ENCODE results near the gene TRIM72. TPM values are rescaled to one million over a fixed set of nuclear protein-coding genes. Genes with fewer than 3 reads are reported as not detected.

Gene TRIM72
- total RNA-seq, 1 experiment from 2014 or later = 1.2 TPM

- H2BK15ac ChIP-seq (ENCODE audit: low read depth, low read length) = no peak overlapping the region
- no peak overlapping the region for H3K4me2 ChIP-seq (ENCODE audit: insufficient read depth, insufficient read length, low read length)
- H2BK12ac ChIP-seq (ENCODE audit: insufficient read length, low read depth, low read length) = no peak overlapping the region
- no peak overlapping the region for H3K23ac ChIP-seq (ENCODE audit: insufficient read length, low read depth, low read length)
- H3K18ac ChIP-seq (ENCODE audit: insufficient read length, low read depth, low read length) = no peak overlapping the region
- H3K27ac ChIP-seq (ENCODE audit: insufficient read length, low read depth, low read length) = no peak overlapping the region
- H2BK5ac ChIP-seq (ENCODE audit: insufficient read length, low read length) = no peak overlapping the region
- no peaks in the 10 kb centered on the region for H3K79me1 ChIP-seq (ENCODE audit: insufficient read depth, low read depth, low read length, poor library complexity, severe bottlenecking)
- Mint-ChIP-seq H3K27ac (no peak overlapping the region; a peak in 1 of 7 replicates), H3K4me1 (peaks cover 3% of the 10 kb centered on the region in 2 experiments; a peak in 1 of 4 replicates), H3K4me3 (no peak overlapping the region), H3K27me3 (ENCODE audit: low read depth) (peaks cover 11% of the 10 kb centered on the region), H3K9me3 (no peaks in the 10 kb centered on the region), H3K36me3 (ENCODE audit: insufficient read depth in 1 of 3, low read depth in 3 of 3) (no peaks in the 10 kb centered on the region)
- TF ChIP-seq CTCF (conservative IDR thresholded peaks at IDR 0.05) = no peak
- H3K9me3 ChIP-seq (ENCODE audit: control insufficient read depth, low read depth, low read length) = no peaks in the 10 kb centered on the region
- no peaks in the 10 kb centered on the region for H3K23me2 ChIP-seq (ENCODE audit: insufficient read length, low read depth, low read length, poor library complexity, severe bottlenecking)
- H3T11ph ChIP-seq (ENCODE audit: low read length) = no peak overlapping the region
- H4K5ac ChIP-seq (ENCODE audit: insufficient read length, low read depth, low read length) = no peak overlapping the region
- no peaks in the 10 kb centered on the region for H3K27me3 ChIP-seq (ENCODE audit: insufficient read depth, low read length)
- no peaks in the 10 kb centered on the region for H3K79me2 ChIP-seq (ENCODE audit: insufficient read depth, low read length)
- no peak overlapping the region for H2BK120ac ChIP-seq (ENCODE audit: low read depth, low read length, poor library complexity, severe bottlenecking)
- H2AK5ac ChIP-seq (ENCODE audit: insufficient read length, low read length) = no peak overlapping the region
- no peak overlapping the region for H3K14ac ChIP-seq (ENCODE audit: insufficient read depth, low read length)
- H2AFZ ChIP-seq (ENCODE audit: low read length) = no peak overlapping the region
- no peak overlapping the region for H3K9ac ChIP-seq (ENCODE audit: extremely low read depth, insufficient read length, low read length)
- no peaks in the 10 kb centered on the region; the same call in 1 of the 2 replicates for H3K4me1 ChIP-seq (ENCODE audit: insufficient read depth, low read length)
- H4K20me1 ChIP-seq (ENCODE audit: control insufficient read depth, insufficient read depth, insufficient read length) = no peaks in the 10 kb centered on the region
- no peak overlapping the region for H4K91ac ChIP-seq (ENCODE audit: insufficient read length, low read depth, low read length)
- WGBS (ENCODE audit: extremely low coverage, insufficient read length, low lambda C conversion rate) = no CpG with 5 or more reads among the region's 80 CpGs
- H4K8ac ChIP-seq (replicated peaks; ENCODE audit: insufficient read length, low read depth, low read length) = no peak overlapping the region
- H3K56ac ChIP-seq (ENCODE audit: insufficient read length, low read depth, low read length) = no peak overlapping the region
- no peak overlapping the region for H3K4ac ChIP-seq (ENCODE audit: low read depth, low read length)
- H2BK20ac ChIP-seq (ENCODE audit: low read depth, low read length, poor library complexity, severe bottlenecking) = no peak overlapping the region
- peak; percentile 51 for DNase-seq
These were observed 10.4 kb downstream of the TRIM72 start for GRCh38 chr16:31224092-31224955.
